Mammary epithelial cell (primary cell): ENCODE data around the gene LASP1.

Experiments used
- CTCF ChIP-seq, 2 donors: IDR thresholded peaks in 1 of 2; conservative IDR thresholded peaks in 1 of 2; 2 replicates each; pipeline ENCODE4 v1.5.1; 2011 to 2012; ENCODE audit warnings: inconsistent platforms in 2 of 2, low read length in 2 of 2, mild to moderate bottlenecking in 2 of 2, control low read depth in 1 of 2, low read depth in 1 of 2; ENCODE audit not compliant: insufficient read depth in 1 of 2; ENCODE audit errors: extremely low read depth in 1 of 2
- EZH2 ChIP-seq: IDR thresholded peaks from 2 replicates; pipeline ENCODE4 v1.6.1; 2012; ENCODE audit warnings: low read length, inconsistent platforms, borderline replicate concordance

- TF ChIP-seq CTCF (conservative IDR thresholded peaks at IDR 0.05 in 1 of 2, IDR thresholded peaks at IDR 0.05 in 1 of 2; ENCODE audit: extremely low read depth in 1 of 2, insufficient read depth in 1 of 2, low read depth in 1 of 2, low read length in 2 of 2) = no peak
- TF ChIP-seq EZH2 = no peak
Observed at GRCh38 chr17:38912221-38912813, 42.5 kb downstream of the LASP1 start.
